GM19397 (cell line): ENCODE results near the gene IGFBP1.
"Not testable (repeated sequence)": the region's sequence is repeated elsewhere in the genome, so short reads cannot be mapped to it uniquely, and the experiment has no call there.

Experiments used
- ATAC-seq: cut with Tn5 transposase; IDR thresholded peaks from one replicate; pipeline ENCODE4 v1.9.1; 2021; ENCODE audit warnings: mild to moderate bottlenecking, moderate library complexity; ENCODE audit not compliant: unreplicated experiment

IGFBP1 gene

DNA sequence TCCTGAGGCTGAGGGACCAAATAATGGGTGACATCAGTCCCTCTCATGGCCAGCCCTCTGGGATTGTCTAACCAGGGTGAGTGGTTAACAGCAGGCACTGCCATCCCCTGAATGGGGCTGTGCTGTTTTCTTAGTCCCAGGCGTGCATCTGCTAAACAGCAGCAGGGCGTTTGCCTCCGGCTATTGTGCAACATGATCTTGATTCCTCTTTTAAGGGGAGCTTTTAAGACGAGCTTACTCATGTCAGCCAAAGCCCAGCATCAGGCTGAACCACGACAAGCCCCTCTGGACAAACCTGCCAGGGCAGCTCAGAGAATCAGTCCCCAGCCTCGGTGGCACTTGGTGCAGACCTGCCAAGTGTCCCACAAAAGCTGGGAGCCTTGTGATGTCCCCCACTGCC lies 49.0 kb downstream of the IGFBP1 start:
- no peak for ATAC-seq

- no peak for ATAC-seq
Measured at GRCh38 chr7:45937862-45938261, 49.6 kb downstream of the IGFBP1 start.

- ATAC-seq: no peak
Measured at GRCh38 chr7:45938626-45939302, 50.5 kb downstream of the IGFBP1 start.

GRCh38 chr7:45939574-45939973 lies 51.3 kb downstream of the IGFBP1 start:
- no peak for ATAC-seq

DNA sequence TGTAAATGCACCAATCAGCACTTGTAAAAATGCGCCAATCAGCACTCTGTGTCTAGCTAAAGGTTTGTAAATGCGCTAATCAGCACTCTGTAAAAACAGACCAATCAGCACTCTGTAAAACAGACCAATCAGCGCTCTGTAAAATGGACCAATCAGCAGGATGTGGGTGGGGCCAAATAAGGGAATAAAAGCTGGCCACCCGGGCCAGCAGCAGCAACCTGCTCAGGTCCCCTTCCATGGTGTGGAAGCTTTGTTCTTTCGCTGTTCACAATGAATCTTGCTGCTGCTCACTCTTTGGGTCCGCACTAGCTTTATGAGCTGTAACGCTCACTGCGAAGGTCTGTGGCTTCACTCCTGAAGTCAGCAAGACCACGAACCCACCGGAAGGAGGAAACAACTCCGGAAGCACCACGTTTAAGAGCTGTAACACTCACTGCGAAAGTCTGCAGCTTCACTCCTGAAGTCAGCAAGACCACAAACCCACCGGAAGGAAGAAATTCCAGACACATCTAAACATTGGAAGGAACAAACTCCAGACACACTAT lies 52.0 kb downstream of the IGFBP1 start:
- ATAC-seq: not testable (repeated sequence)

DNA sequence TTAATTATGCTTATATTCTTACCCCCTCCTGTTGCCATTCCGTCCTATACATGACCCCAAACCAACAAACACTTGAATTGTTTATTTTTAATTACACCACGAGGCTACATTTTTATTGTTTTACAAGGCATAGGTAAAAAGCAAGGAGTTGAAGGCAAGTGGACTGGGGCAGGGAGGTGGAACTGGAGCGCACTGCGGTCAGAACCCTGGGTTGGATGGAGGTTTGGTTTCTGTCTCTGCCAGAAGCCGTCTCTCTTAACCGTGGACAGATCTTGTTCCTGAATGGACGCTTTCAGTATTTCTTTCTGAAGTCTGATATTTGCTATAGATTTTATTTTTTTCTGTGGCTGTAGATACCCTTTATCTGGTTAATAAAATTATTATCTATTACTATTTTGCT lies 52.7 kb downstream of the IGFBP1 start:
- ATAC-seq: no peak
